Measurements from ENCODE around the gene PRKN.

PRKN gene

DNA sequence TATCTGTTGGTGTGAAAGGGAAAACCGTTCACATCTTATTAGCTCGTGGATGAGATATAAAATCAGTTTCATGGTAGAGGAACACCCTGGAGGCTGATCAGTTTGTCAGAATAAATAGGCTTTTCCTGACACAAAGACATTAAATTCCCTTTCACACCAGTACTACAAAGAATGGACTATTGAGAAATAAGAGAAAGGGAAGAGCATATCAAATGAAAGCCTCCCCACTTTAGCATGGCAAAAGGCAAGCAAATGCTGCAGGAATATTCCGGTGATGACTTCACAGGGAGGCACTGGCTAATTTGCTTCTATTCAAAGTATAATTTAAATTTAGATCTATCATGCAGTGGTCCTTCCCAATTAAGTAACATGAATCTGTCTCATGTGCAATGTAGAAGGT is 1337.8 kb downstream of the PRKN start:
- DNase-seq = no peak

DNA sequence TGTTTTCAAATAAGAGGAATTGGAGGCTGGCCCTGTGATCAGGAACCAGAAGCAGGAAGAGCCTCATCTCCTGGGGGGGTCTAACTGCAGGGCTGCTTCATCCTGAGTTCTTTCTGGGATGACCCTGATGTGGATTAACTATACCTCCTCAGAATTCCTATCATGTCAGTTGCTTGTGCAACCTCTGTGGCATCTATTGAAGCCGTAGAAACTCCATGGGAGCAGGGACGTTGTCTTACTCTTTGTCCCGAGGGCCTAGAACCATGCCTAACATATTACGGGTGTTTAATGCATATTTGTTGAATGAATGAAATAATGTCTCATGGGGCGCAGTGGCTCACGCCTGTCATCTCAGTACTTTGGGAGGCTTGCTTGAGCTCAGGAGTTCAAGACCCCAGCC is 1343.6 kb downstream of the PRKN start:
- no peak for DNase-seq

DNA sequence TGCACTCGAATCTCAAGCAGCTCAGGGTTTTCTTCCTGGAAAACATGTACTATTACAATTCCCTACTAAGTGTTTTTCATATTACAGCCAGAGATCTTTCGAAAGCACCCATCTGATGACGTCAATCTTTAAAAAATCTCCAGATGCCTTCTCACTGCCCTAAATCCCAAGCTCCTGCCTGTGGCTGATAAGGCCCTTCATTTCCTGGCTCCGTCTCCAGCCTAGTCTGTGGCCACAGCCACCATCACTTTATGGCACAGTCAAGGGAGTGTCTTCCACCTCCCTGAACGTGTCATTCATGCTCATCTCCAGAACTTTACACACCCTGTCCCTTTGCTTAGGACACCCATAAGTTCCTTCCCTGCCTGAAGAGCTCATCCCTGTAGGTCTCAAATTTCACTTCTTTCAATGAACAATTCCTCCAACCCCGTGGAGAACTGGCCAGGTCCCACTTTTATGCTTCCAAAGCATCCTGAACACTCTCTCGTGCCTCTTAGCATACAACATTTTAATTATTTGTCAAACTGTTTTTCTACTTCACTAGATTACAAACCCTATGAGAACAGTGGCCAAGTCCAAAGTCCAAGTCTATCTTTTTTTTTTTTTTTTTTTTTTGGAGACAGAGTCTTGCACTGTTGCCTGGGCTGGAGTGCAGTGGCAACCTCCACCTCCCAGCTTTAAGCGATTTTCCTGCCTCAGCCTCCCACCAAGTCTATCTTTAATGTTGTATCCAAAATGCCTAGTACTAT is 1347.6 kb downstream of the PRKN start:
- peak; percentile 45 for DNase-seq

DNA sequence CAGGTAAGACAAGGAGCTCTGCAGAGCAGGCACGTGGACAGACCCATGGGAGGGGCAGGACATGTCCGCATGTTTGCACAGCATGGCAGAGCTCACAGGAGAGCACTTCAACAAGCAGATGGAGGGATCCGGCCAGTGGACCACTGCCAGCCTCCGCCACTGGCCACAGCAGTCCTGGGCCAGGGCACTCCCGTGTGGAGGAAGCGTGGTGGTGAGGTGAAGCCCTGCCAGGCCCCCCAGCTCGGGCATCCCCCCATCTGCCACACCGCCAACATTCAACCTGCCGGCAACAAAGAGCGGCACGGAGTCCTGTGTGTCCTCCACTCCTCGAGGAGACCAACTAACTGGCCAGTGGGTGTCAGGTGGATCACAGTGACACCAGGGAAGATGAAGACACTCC is 1349.5 kb downstream of the PRKN start:
- DNase-seq = no peak

DNA sequence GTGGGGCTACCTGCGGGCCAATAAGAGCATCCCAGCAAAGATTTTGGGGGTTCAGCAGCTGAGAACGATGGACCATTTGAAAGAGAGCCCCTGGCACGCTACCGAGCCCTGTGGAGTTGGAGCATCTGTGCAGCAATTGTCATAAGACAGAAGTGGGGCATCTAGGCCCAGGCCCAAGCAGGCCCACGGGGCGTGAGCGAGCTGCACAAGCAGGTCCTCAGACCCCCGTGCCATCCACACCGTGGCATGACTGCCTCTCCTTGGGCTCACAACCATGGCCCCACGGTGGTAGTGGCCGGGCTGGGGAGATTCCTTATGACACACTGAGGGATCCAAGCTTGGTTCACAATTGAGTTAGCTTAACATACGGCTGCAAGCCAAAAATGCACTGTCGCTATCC is 1350.5 kb downstream of the PRKN start:
- DNase-seq = no peak

DNA sequence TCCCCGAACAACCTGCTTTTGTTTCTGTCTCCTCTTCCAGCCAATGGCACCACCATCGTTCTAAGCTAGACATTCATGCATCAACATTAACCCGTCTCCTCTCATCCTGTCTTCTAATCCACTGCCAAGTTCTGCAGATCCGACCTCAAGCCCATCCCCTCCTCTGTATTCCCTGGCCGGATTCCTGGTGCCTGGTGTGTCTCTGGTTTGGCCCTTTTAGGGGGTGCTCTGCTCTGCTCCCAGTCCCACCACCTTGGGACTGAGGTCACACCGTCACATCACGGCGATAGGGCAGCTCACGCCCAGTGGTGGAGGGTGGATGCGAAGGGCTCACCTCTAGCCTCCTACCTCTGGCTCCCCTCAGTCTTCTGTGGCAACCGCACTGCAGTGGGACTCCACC is 1351.2 kb downstream of the PRKN start:
- no peak for DNase-seq

DNA sequence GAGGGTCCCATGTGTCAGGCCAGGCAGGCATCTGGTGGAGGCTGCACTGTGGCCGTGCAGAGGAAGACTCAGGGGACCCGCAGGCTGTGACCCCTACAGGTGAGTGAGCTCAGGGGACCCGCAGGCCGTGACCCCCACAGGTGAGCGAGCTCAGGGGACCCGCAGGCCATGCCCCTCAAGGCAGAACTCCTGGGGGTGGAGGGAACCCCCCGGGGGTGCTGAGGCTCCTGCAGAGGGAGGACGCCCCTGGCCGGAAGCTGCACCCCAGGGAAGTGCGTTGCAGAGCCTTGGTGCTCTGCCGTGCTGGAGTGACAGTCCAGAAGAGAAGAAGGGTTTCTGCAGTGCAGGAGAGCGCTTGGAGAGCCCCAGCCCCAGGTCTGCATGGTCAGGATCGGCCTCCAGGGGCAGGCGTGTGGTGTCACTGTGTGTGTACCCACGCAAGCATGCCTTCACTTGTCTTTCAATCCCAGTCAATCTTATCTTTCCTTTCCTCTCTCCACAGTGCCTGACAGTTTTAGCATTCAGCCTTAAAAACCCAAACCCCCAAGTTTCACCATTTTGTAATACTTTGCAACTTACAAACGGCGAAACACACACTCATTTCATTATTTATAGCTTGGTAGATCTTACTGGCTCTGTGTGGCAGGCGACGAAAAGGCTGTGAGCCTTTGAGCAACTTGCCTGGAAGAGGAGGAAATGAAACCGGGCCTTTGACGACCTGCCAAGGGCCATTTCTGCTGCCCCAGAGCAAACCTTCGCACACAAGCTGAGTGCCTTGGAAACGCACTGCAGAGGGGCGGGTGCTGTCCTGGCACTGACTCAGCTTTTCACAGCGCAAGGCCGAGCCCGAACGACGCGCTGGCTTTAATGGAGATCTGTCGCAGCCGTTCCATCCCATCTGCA is 1352.3 kb downstream of the PRKN start:
- peak; percentile 16 for DNase-seq

DNA sequence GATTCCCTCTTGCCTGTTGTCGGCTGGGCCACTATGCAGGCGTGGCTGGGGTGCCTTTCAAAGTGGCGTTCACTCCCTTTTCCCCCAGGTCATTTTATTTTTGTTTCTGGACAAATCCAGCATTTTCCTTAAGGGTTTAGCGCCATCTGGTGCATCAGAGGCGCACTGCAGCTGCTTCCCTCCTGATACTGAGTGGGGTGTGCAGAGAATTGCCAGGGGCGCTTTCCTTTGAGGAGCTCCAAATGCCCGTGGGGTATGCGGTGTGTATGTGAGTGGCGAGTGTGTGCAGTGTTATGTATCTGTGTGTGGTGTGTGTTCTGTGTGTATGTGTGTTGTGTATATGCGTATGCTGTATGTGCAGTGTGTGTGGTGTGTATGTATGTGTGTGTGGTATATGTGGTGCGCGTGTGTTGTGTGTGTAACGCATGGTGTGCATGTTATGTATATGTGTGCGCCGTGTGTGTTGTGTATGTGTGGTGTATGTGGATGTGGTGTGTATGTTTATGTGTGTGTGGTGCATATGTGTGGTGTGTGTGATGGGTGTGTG is 1353.6 kb downstream of the PRKN start:
- peak; percentile 82 for DNase-seq

DNA sequence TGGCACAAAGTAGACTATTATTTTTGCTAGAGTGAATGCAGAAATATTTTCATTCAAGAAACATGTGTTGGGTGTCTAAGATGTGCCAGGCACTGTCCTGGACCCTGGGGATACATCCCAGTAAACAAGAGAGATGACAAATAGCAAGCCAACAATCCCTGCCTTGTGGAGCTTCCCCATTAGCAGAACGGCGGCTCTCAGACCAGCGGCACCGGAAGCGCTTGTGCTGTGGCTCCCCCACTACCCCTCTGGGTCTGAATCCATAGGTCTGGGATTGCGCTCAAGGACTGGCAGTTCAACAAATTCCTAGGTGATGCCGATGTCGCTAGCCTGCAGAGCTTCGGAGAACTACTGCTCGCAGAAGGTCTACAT is 1355.2 kb downstream of the PRKN start:
- DNase-seq = no peak

DNA sequence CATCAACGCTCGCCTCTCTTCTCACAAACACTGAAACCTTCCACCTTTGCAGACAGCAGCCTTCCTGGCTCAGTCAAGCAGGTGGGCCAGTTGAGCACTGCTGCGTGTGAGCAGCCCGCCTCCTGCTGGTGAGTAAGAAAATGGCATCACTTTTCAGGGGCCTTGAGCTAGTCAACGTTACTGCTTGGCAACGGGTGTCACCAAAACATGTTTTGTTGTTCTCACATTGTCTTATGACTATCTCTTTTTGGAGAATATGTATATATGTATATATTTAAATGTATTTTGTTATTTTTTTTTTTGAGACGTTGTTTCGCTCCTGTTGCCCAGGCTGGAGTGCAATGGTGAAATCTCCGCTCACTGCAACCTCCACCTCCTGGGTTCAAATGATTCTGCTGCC is 1356.7 kb downstream of the PRKN start:
- peak; percentile 80 for DNase-seq

DNA sequence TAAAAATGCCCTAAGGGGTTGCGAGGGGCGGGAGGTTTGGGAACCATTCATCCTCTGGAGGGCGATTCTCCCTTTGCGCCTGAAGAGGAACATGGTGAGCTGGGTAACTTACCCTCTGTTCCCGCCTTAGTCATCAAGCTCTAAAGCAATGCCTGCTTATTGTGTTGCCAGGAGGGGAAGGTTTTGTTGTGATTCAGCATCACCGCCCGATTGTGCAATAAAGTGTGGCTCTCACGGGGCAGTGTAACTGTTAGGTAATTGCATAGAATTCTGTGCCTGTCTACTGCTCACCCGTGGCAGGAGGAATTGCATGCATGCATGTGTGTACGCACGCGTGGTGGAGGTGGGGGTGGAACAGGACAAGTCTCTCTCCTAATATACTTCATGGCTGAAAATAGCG is 1358.2 kb downstream of the PRKN start:
- no peak for DNase-seq

DNA sequence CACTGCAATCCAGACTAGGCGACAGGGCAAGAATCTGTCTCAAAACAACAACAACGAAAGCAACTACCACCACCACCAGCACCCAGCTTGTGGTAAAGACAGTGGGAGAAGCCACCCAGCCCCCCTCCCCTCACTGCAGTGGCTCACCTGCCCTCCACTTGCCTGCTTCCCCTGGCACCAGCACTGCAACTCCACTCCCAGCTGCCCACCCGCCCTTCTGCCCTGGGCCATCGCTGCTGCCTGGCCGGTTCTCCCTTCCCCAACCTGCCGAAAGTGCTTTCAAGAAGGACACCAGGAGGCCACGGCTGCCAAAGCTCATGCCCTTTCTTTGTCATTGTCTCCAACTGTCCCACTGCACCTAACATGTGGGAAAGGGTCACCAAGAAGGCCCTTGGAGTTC is 1359.1 kb downstream of the PRKN start:
- DNase-seq = no peak

DNA sequence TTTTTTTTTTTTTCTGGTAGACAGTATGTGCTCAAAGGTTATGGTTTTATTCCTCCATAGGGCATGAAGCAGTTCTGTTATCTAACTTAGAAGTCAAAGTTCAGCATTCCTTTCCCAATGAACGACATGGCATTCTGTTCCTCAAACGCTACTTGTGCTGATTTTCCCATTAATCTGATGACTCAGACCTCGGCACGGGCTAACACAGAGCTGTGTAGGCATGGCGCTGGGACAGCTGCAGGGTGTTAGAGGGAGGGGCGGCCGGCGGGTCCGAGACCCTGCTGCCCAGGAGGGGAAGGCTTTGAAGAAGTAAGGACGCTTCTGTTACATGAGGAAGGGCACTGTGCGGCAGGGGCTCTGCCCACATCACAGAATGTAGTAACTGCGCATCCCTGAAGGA is 1360.1 kb downstream of the PRKN start:
- DNase-seq = no peak

DNA sequence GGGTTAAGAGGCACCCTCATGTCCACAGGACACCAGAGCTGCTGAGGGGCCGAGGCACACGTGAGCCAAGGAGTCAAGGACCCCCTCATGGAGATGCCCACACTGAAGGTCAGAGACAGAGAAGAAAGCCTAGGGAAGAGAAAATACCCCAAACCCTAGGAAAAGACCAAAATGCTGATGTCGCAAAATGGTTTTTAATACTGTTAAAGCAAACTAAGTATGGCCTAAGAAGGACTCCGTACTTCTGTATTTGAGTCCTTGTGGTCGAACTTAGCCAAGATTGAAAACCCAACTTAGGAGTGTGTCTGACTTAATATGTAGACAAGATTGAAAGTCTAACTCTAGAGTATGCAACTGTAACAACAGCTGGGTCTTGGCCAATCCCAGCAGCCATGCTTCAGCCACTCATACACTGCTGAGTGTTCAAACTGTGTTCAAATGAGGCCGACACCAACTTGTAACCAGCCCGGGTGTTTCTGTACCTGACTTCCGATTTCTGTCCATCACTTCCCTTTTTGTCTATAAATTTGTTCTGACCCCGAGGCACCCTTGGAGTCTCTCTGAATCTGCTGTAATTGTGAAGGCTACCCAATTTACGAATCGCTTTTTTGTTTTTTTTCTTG is 1361.2 kb downstream of the PRKN start:
- no peak for DNase-seq

DNA sequence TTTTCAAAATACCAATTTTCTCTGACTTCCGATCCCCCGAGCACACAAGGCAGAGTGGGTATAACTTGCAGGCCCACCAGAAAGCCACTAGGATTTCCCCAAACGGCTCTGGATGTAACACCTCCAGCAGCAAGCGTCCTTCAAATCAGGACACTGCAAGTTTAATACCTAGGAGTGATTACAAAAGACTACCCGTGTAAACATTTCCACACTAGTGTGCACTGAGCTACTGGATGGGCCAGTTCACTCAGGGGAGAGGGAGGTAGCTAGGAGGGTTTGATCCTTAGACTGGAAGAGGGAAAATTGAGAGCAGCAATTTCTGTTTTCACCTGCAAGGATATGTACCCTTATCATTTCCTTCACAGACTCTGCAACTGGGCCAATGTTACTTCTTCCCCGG is 1361.9 kb downstream of the PRKN start:
- no peak for DNase-seq

DNA sequence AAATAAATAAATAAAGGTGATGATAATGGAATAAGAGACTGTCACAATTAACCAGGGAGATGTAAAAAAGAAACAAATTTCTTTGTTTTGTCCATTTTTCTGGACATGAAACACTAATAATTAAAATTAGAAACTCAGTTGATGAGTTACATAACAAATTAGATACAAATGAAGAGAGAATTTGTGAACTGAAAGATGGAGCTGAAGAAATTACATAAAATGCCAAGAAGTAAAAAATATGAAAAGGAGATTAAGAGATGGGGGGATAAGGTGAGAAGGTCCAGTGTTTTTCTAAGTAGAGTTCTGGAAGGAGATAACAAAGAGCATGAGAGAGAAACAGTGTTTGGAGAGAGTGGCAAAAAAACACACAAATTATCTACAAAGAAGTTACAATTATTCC is 1364.3 kb downstream of the PRKN start:
- DNase-seq = no peak

DNA sequence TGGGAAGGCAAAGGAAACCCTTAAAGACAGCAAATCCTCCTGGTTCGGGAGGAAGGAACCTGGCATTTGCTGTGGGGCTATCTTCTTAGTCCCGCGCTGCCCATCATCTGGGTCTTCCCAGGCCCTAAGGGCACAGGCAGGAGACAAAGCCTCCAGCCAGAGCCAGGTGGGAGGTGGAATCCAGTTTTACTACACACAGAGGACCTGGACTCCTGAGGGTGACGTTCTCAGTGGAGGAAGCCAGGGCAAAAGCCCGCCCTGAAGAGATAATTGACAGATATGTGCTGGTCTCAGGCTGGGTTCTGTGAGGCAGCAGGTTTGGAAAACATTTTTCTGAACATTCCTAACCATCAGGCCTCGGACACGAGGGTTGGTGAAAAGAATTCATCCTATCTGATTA is 1365.3 kb downstream of the PRKN start:
- DNase-seq = no peak

DNA sequence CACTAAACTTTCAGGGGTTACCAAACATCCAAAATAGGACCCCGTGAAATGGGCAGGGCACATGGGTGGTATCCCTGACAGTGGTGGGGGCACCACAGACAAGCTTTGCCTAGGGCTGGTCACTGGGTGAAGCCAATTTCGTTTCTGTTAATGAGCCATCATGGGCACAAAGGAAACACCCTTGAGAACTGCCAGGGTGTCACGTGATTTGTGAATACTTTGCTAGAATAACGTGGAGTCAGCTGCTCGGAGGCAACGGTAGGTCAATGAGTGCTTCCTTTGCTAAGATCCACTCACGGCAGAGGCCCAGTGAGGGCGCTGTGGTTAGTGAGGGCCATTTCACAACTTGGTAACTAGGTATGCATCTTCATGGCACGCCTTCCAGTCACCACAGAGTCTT is 1366.0 kb downstream of the PRKN start:
- no peak for DNase-seq

DNA sequence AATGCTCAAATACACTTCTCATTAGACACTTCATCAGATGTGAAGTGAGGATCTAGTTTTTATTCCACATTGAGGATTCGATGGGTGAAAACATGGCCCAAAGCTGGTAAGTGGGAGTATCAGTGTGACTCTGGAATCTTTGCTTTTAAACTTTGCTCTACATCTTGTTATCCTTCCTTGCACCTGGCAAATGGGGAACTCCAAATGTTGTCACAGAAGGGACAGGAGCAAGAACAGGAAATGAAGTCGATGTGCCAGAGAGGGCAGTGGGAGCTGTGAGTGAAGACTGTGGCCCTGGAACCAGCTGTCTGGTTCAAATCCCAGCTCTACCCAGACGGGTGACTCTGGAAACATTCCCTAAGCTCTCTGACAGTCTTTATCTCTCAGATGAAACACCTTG is 1367.0 kb downstream of the PRKN start:
- DNase-seq = no peak

DNA sequence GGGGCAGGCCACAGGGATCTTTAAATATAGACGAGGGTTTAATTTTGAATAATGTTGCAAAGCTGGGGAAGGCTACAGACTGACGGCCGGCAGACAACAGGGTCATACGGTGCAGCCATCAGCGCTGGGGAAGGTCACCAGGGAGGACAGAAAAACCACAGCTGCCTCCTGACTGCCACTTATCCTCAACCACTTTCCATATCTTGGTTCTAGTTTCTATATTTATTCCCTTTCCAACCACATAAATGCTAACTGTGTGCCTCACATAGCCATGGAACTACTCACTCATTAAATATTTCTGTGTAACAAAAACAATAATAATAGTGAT is 1368.0 kb downstream of the PRKN start:
- no peak for DNase-seq

DNA sequence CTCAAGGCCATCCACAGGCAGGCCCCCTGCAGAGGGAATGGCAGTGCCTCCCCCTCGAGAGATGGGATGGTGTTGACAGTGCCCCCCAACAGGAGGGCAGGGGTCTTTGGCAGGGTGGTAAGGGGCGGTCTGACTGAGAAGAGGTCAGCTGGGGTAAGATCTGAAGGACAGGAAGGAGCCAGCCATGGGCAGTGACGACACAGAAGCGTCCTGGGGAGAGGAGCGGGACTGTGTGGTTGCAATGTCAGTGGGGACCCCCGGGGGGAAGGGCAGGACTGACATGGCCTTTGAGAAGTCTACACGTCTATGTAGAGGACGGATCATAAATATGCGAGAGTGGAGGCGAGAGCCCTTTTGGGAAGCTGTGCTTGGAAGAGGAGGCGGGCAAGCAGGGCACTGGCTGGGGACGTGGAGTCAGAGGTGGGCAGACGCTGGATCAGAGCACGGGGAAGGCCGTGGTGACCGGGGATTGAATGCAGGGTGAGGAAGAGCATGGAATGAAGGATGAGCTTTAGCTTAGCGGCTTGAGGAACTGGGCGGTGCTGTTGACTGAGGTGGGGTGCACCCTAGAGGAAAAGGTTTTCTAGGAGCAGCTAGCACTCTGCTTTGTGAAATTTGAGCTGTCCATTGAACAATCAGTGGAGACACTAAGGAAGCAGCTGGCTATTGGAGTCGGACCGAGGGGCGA is 1371.3 kb downstream of the PRKN start:
- DNase-seq = no peak

DNA sequence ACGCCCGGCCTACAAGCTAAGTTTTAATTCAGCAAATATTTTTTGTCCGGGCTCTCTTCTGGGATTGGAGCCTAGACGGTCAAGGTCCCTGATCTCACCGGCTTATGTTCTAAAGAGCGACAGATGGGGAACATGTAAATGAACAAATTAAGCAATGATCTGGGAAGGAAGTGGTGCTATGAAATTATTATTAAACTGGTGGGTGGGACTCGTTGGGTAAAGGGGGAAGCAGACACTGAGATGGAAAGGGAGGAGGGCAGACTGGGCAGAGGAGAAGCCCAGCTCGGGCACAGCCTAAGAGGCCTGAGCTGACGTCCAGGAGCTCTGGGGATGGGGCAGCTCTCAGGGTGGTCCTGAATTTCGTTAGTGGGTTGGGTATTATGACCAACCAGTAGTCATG is 1371.9 kb downstream of the PRKN start:
- DNase-seq = no peak

DNA sequence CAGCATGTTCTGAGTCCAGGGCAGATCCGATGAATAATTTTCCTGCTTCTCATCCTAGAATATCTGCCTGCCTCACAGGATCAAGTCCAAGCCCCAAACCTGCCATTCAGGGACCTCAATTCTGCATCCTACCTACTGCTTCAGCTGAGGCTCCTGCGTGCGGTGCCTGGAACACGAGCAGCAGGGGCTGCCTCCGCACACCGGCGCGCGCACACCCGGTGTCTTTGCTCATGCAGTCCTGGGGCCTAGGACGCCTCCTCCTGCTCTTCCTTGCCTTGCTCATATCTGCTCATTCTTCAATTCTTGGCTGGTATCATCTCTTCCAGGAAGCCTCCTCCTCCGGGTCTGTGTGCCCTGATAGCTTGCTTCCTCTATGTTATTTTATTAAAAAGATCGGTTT is 1372.6 kb downstream of the PRKN start:
- no peak for DNase-seq

Measured in hematopoietic multipotent progenitor cell treated with erythropoietin and hydrocortisone succinate and interleukin-3 and kit ligand, for 6 days (in vitro differentiated cells).